H1 (cell line): ENCODE measurements around the gene HSPA1B. TPM values are rescaled to one million over a fixed set of nuclear protein-coding genes. Genes with fewer than 3 reads are reported as not detected.
A peak's percentile ranks its signal among the peaks of the same experiment; 100 is the strongest.

ENCODE experiments used
- CTCF ChIA-PET: fragments of 300-600 bp; sonication (Branson Sonifier 250); formaldehyde crosslinking; loops from one replicate; lab custom pipeline; 2021; ENCODE audit not compliant: partially characterized antibody; lab: Charles Lee
- POLR2A ChIA-PET: fragments of 300-600 bp; sonication (Branson Sonifier 250); formaldehyde crosslinking; loops from one replicate; lab custom pipeline; 2021; ENCODE audit warnings: inconsistent platforms; ENCODE audit not compliant: partially characterized antibody; lab: Charles Lee
- DNase-seq, 2 experiments: peaks; one replicate each; pipeline versions ENCODE4 v3.0.0 to v3.0.0-alpha.2; 2010 to 2022; ENCODE audit warnings: low spot score in 2 of 2, low read depth in 1 of 2, mixed read lengths in 1 of 2
- FAIRE-seq: peaks from 2 replicates; lab custom pipeline; 2011; peaks lifted over from hg19 to GRCh38; lab: Jason Lieb, UNC
- H2AFZ ChIP-seq: 2 replicates; pipeline ENCODE4 v1.8.1; 2012; ENCODE audit warnings: low read length, inconsistent platforms
- H2AK5ac ChIP-seq: 2 replicates; pipeline ENCODE4 v1.6.1; 2013; ENCODE audit warnings: low read depth, low read length
- H2BK120ac ChIP-seq: replicated peaks from 2 replicates; pipeline ENCODE3; 2013; ENCODE audit warnings: low read depth, low read length, inconsistent platforms
- H2BK12ac ChIP-seq: 2 replicates; pipeline ENCODE4 v1.6.1; 2013; ENCODE audit warnings: low read depth, low read length
- H2BK15ac ChIP-seq: 2 replicates; pipeline ENCODE4 v1.6.1; 2013; ENCODE audit warnings: low read length
- H2BK20ac ChIP-seq: 2 replicates; pipeline ENCODE4 v1.6.1; 2013; ENCODE audit warnings: low read length
- H2BK5ac ChIP-seq: 2 replicates; pipeline ENCODE4 v1.6.1; 2013; ENCODE audit warnings: low read depth, low read length
- H3K14ac ChIP-seq: 2 replicates; pipeline ENCODE4 v1.6.1; 2013; ENCODE audit warnings: inconsistent platforms; ENCODE audit not compliant: insufficient read length
- H3K18ac ChIP-seq: 2 replicates; pipeline ENCODE4 v1.6.1; 2013; ENCODE audit warnings: low read length; ENCODE audit errors: extremely low read depth
- H3K23ac ChIP-seq: 2 replicates; pipeline ENCODE4 v1.6.1; 2013; ENCODE audit warnings: inconsistent platforms; ENCODE audit not compliant: insufficient read length
- H3K23me2 ChIP-seq: 2 replicates; pipeline ENCODE4 v1.6.1; 2013; ENCODE audit warnings: low read depth, low read length
- H3K27ac ChIP-seq: 2 replicates; pipeline ENCODE4 v1.6.1; 2011; ENCODE audit warnings: low read depth, low read length, inconsistent platforms
- H3K27me3 ChIP-seq, 4 experiments: replicated peaks in 1 of 4; 1 replicate in 1 of 4; 2 replicates in 3 of 4; pipeline versions ENCODE4 v1.6.1 to v1.8.1; 2011 to 2013; ENCODE audit warnings: low read length in 3 of 4, mild to moderate bottlenecking in 3 of 4, inconsistent platforms in 2 of 4, mixed read lengths in 2 of 4, moderate library complexity in 1 of 4; ENCODE audit not compliant: control insufficient read depth in 3 of 4, insufficient read depth in 3 of 4; ENCODE audit errors: extremely low read depth in 1 of 4
- H3K36me3 ChIP-seq, 4 experiments: 2 replicates each; pipeline versions ENCODE4 v1.6.1 to v1.8.1; 2011 to 2013; ENCODE audit warnings: mild to moderate bottlenecking in 4 of 4, low read length in 3 of 4, moderate library complexity in 2 of 4, control low read depth in 1 of 4, inconsistent platforms in 1 of 4; ENCODE audit not compliant: insufficient read depth in 4 of 4, control insufficient read depth in 2 of 4
- H3K4ac ChIP-seq: replicated peaks from 2 replicates; pipeline ENCODE3; 2013; ENCODE audit warnings: low read length, low read depth, mixed read lengths, inconsistent platforms; ENCODE audit not compliant: insufficient read length
- H3K4me1 ChIP-seq, 4 experiments: replicated peaks in 1 of 4; 1 replicate in 1 of 4; 2 replicates in 3 of 4; pipeline versions ENCODE4 v1.6.1 to v1.8.1; 2011 to 2013; ENCODE audit warnings: low read length in 3 of 4, inconsistent platforms in 2 of 4, mixed read lengths in 1 of 4; ENCODE audit not compliant: insufficient read depth in 4 of 4, control insufficient read depth in 3 of 4
- H3K4me2 ChIP-seq, 2 experiments: 2 replicates each; pipeline versions ENCODE4 v1.6.1 to v1.8.1; 2011 to 2013; ENCODE audit warnings: low read depth in 2 of 2, low read length in 2 of 2, control low read depth in 1 of 2, inconsistent platforms in 1 of 2, mild to moderate bottlenecking in 1 of 2; ENCODE audit not compliant: insufficient read depth in 1 of 2
- H3K4me3 ChIP-seq, 4 experiments: fragments of 200-600, 300-600 bp in 1 of 4; sonication (generic), shearing (Covaris generic), sonication (Bioruptor Twin) in 1 of 4; 2 replicates each; pipeline versions ENCODE4 v1.5.1 to v1.8.1; 2011 to 2016; ENCODE audit warnings: low read length in 4 of 4, low read depth in 3 of 4, control low read depth in 2 of 4, inconsistent platforms in 2 of 4, mild to moderate bottlenecking in 2 of 4, mixed read lengths in 1 of 4, moderate library complexity in 1 of 4; ENCODE audit not compliant: insufficient read depth in 2 of 4; ENCODE audit errors: extremely low read depth in 1 of 4
- H3K56ac ChIP-seq: replicated peaks from 2 replicates; pipeline ENCODE3; 2013; ENCODE audit warnings: low read depth, mild to moderate bottlenecking, mixed read lengths, low read length, inconsistent platforms; ENCODE audit not compliant: insufficient read length
- H3K79me1 ChIP-seq: 2 replicates; pipeline ENCODE4 v1.6.1; 2013; ENCODE audit warnings: low read depth, low read length, control low read depth
- H3K79me2 ChIP-seq, 2 experiments: 2 replicates each; pipeline versions ENCODE4 v1.6.1 to v1.8.1; 2012 to 2013; ENCODE audit warnings: low read length in 2 of 2, mild to moderate bottlenecking in 2 of 2, inconsistent platforms in 1 of 2; ENCODE audit not compliant: insufficient read depth in 2 of 2, control insufficient read depth in 1 of 2
- H3K9ac ChIP-seq, 4 experiments: replicated peaks in 1 of 4; 1 replicate in 1 of 4; 2 replicates in 3 of 4; pipeline versions ENCODE4 v1.6.1 to v1.8.1; 2011 to 2013; ENCODE audit warnings: low read depth in 3 of 4, low read length in 3 of 4, control low read depth in 2 of 4, mild to moderate bottlenecking in 2 of 4, moderate library complexity in 2 of 4, inconsistent platforms in 1 of 4; ENCODE audit errors: extremely low read depth in 1 of 4
- H3K9me3 ChIP-seq, 2 experiments: 2 replicates each; pipeline versions ENCODE4 v1.6.1 to v1.8.1; 2012 to 2013; ENCODE audit warnings: mild to moderate bottlenecking in 2 of 2, moderate library complexity in 2 of 2, control low read depth in 1 of 2, inconsistent platforms in 1 of 2, low read depth in 1 of 2, low read length in 1 of 2, mixed read lengths in 1 of 2; ENCODE audit not compliant: insufficient read depth in 2 of 2
- H4K20me1 ChIP-seq, 2 experiments: replicated peaks in 1 of 2; 2 replicates each; pipeline versions ENCODE3 to v1.8.1; 2011 to 2013; ENCODE audit warnings: inconsistent platforms in 2 of 2, low read length in 2 of 2, mild to moderate bottlenecking in 1 of 2; ENCODE audit not compliant: insufficient read depth in 2 of 2, control insufficient read depth in 1 of 2
- H4K5ac ChIP-seq: 2 replicates; pipeline ENCODE4 v1.6.1; 2013; ENCODE audit warnings: low read length, low read depth, mixed read lengths, inconsistent platforms; ENCODE audit not compliant: insufficient read length
- H4K8ac ChIP-seq: 2 replicates; pipeline ENCODE4 v1.8.0; 2013; ENCODE audit warnings: mild to moderate bottlenecking, moderate library complexity, low read length, inconsistent platforms; ENCODE audit not compliant: insufficient read depth; ENCODE audit errors: extremely low read depth
- H4K91ac ChIP-seq: replicated peaks from 2 replicates; pipeline ENCODE3; 2013; ENCODE audit warnings: low read length, mixed read lengths, inconsistent platforms; ENCODE audit not compliant: insufficient read length
- EP300 ChIP-seq, 2 experiments: IDR thresholded peaks; 1 replicate in 1 of 2; 2 replicates in 1 of 2; pipeline ENCODE4 v1.6.1; 2011 to 2012; ENCODE audit warnings: low read depth in 2 of 2, low read length in 2 of 2, mild to moderate bottlenecking in 2 of 2, borderline replicate concordance in 1 of 2, inconsistent platforms in 1 of 2, moderate library complexity in 1 of 2
- SIX5 ChIP-seq: IDR thresholded peaks from 2 replicates; pipeline ENCODE4 v1.6.1; 2011; ENCODE audit warnings: mild to moderate bottlenecking, low read depth, low read length
- SP1 ChIP-seq: IDR thresholded peaks from 2 replicates; pipeline ENCODE4 v1.6.1; 2011; ENCODE audit warnings: low read depth, low read length
- TBP ChIP-seq: IDR thresholded peaks from 2 replicates; pipeline ENCODE4 v1.6.1; 2011; ENCODE audit warnings: low read depth, low read length, improper control_type of control experiment
- WGBS, 2 experiments: shearing (Covaris generic) in 1 of 2; methylation state at CpG; one replicate each; pipeline versions ENCODE4 v1.1.6 to v1.1.7; 2013 to 2015; ENCODE audit warnings: low lambda C conversion rate in 2 of 2, mixed read lengths in 2 of 2, inconsistent platforms in 1 of 2, low coverage in 1 of 2, missing lambda C conversion rate in 1 of 2; ENCODE audit not compliant: insufficient replicate concordance in 2 of 2, insufficient coverage in 1 of 2, insufficient read length in 1 of 2; ENCODE audit errors: extremely low coverage in 1 of 2, missing lambda C conversion rate in 1 of 2; 5-methylcytosine and 5-hydroxymethylcytosine counted together
- polyA plus RNA-seq, 7 experiments: library from polyadenylated mRNA; depleted of rRNA in 3 of 7; stranded (reverse) in 5 of 7; unstranded in 2 of 7; fragments of >200 nt in 5 of 7; fragments of 200-250 nt in 2 of 7; gene quantifications; 1 replicate in 5 of 7; 2 replicates in 1 of 7; 4 replicates in 1 of 7; pipeline versions ENCODE4 v1.2.1 to v1.2.3, GENCODE V29; 2011 to 2013; ENCODE audit warnings: missing spikeins in 2 of 7, mixed read lengths in 2 of 7
- total RNA-seq: library from RNA; stranded (reverse); fragmentation: NEBNext Ultra II Directional; extraction: Animal tissue kit (Norgen Biotek cat#: 25700); gene quantifications from 2 replicates; pipeline ENCODE4 v1.2.1, GENCODE V29; 2021

HSPA1B gene
- total and polyA plus RNA-seq, 2 of the 8 experiments (the other 6 are each of a cell fraction or from before 2014, with no cell fraction given), result 36.6 to 76.6 TPM

- H3K36me3 ChIP-seq, result no peaks in the 10 kb centered on the region
- no peaks in the 10 kb centered on the region for H3K79me2 ChIP-seq
- no peaks in the 10 kb centered on the region for H3K27me3 ChIP-seq
- CTCF ChIA-PET, result interaction anchor here (0.5 to 5.8 kb wide), 10 partner anchors 10 to 181 kb away, joined by 3 to 25 read pairs (median 4); partner anchors contain the start of gene EHMT2
- H3K4me1 ChIP-seq, result peaks cover 0 to 12% (median 8%) of the 10 kb centered on the region in 4 experiments; a peak in 4 of 7 replicates
- no peak overlapping the region for H3K4ac ChIP-seq
- H3K4me2 ChIP-seq, result no peak overlapping the region; a peak in 1 of 4 replicates
- H3K9ac ChIP-seq, result no peak overlapping the region
- DNase-seq (no peak), FAIRE-seq (no peak)
- H2BK5ac ChIP-seq, result peak overlapping the region; percentile 72; the same call in 1 of the 2 replicates
- H2AK5ac ChIP-seq, result no peak overlapping the region
- no peak overlapping the region for H3K4me3 ChIP-seq
- WGBS, 2 experiments, result 78% methylated on average over 9 of the region's 9 CpGs; no CpG with 5 or more reads in 1 of the 2 experiments
- no peak overlapping the region for H4K5ac ChIP-seq
- 0 out of 2 replicates have a peak overlapping the region, but pooled peaks have one; percentile 3 for H2AFZ ChIP-seq
- H2BK12ac ChIP-seq, result no peak overlapping the region
- H4K91ac ChIP-seq, result no peak overlapping the region
- H3K9me3 ChIP-seq, result no peaks in the 10 kb centered on the region
- no peaks in the 10 kb centered on the region for H4K20me1 ChIP-seq
- H3K18ac ChIP-seq, result peak overlapping the region; percentile 34
- peak overlapping the region; percentile 25 for H2BK15ac ChIP-seq
- no peak overlapping the region for H3K56ac ChIP-seq
- no peak overlapping the region for H3K14ac ChIP-seq
- TF ChIP-seq EP300 (IDR thresholded peaks at IDR 0.05; ENCODE audit: borderline replicate concordance in 1 of 2, low read depth in 2 of 2, low read length in 2 of 2) (no peak), TBP (no peak), SP1 (no peak), SIX5 (no peak)
- H4K8ac ChIP-seq, result peak overlapping the region; percentile 54; the same call in 1 of the 2 replicates
- H3K23me2 ChIP-seq, result no peaks in the 10 kb centered on the region; the same call in 1 of the 2 replicates
- no peak overlapping the region for H2BK120ac ChIP-seq
- no peak overlapping the region for H3K27ac ChIP-seq
- H3K23ac ChIP-seq, result no peak overlapping the region
- no peak overlapping the region for H2BK20ac ChIP-seq
- no peaks in the 10 kb centered on the region for H3K79me1 ChIP-seq
- POLR2A ChIA-PET, result interaction anchor here (0.7 to 2.3 kb wide), 7 partner anchors 8 to 56 kb away, joined by 3 to 8 read pairs (median 4); partner anchors contain the start of genes HSPA1A, HSPA1B, HSPA1L and NEU1
Observed at GRCh38 chr6:31871046-31871659, 43.6 kb downstream of the HSPA1B start.
